OCI-LY3 (cell line): ENCODE data around the gene MGAT3.

ENCODE experiments used
- EZH2phosphoT487 ChIP-seq: fragments of 200-600 bp; shearing (Covaris generic); IDR thresholded peaks from 2 replicates; pipeline ENCODE4 v1.6.1; 2018; ENCODE audit warnings: antibody characterized with exemption, mixed run types, low read depth
- TF ChIP-seq, protein P1 (sequence below): fragments of 200-600, 300-600 bp; sonication (generic); IDR thresholded peaks from 2 replicates; pipeline ENCODE4 v1.5.1; 2014; ENCODE audit warnings: antibody characterized with exemption, low read length, low read depth

DNA sequence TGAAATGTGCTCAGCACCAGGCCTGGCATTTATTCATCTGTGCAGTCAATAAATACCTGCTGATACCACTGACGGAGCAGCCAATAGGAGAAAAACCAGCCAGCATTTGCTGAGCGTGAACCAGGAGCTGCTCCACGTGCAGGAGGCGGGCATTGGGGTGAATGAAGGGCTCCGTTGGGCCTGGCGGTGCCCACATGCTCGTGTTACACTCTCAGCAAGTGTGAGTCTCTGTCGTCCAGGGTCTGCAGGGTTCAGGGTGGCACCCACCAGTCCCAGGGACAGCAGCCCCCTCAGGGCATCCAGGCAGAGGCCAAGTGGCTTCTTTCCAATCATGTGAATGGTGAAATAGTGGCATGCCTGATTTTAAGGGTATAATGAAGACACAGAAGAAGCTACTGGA is 79.9 kb downstream of the MGAT3 start:
- TF ChIP-seq, protein P1, sequence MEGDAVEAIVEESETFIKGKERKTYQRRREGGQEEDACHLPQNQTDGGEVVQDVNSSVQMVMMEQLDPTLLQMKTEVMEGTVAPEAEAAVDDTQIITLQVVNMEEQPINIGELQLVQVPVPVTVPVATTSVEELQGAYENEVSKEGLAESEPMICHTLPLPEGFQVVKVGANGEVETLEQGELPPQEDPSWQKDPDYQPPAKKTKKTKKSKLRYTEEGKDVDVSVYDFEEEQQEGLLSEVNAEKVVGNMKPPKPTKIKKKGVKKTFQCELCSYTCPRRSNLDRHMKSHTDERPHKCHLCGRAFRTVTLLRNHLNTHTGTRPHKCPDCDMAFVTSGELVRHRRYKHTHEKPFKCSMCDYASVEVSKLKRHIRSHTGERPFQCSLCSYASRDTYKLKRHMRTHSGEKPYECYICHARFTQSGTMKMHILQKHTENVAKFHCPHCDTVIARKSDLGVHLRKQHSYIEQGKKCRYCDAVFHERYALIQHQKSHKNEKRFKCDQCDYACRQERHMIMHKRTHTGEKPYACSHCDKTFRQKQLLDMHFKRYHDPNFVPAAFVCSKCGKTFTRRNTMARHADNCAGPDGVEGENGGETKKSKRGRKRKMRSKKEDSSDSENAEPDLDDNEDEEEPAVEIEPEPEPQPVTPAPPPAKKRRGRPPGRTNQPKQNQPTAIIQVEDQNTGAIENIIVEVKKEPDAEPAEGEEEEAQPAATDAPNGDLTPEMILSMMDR: no peak
- TF ChIP-seq EZH2phosphoT487: no peak
